SK-N-DZ (cell line): ENCODE results near the gene FCGBP.
"Not testable (repeated sequence)": the region's sequence is repeated elsewhere in the genome, so short reads cannot be mapped to it uniquely, and the experiment has no call there.

Experiments
- DNase-seq: peaks from one replicate; pipeline ENCODE4 v3.0.0-alpha.2; 2015; ENCODE audit warnings: low spot score

Gene FCGBP

GRCh38 chr19:39917561-39918182 lies 16.8 kb downstream of the FCGBP start:
- DNase-seq: no peak

GRCh38 chr19:39916851-39917396 lies 17.5 kb downstream of the FCGBP start:
- no peak for DNase-seq

- no peak for DNase-seq
These were observed 18.2 kb downstream of the FCGBP start for GRCh38 chr19:39916236-39916635.

- no peak for DNase-seq
These were observed 18.6 kb downstream of the FCGBP start for GRCh38 chr19:39915848-39916215.

GRCh38 chr19:39915101-39915847 lies 19.2 kb downstream of the FCGBP start:
- no peak for DNase-seq

- DNase-seq: no peak
These were observed 20.6 kb downstream of the FCGBP start for GRCh38 chr19:39913682-39914333.

GRCh38 chr19:39908803-39909202 lies 25.6 kb downstream of the FCGBP start:
- no peak for DNase-seq

GRCh38 chr19:39906820-39907611 lies 27.4 kb downstream of the FCGBP start:
- DNase-seq: no peak

- DNase-seq: no peak
These were observed 28.2 kb downstream of the FCGBP start for GRCh38 chr19:39906283-39906682.

- DNase-seq: not testable (repeated sequence)
These were observed 30.8 kb downstream of the FCGBP start for GRCh38 chr19:39903486-39904091.

- DNase-seq: not testable (repeated sequence)
These were observed 32.1 kb downstream of the FCGBP start for GRCh38 chr19:39902326-39902725.

- not testable (repeated sequence) for DNase-seq
These were observed 32.8 kb downstream of the FCGBP start for GRCh38 chr19:39901681-39902080.

GRCh38 chr19:39898858-39899257 lies 35.6 kb downstream of the FCGBP start:
- DNase-seq: not testable (repeated sequence)

- peak; percentile 69 for DNase-seq
These were observed 36.8 kb downstream of the FCGBP start for GRCh38 chr19:39897511-39898245.

- not testable (repeated sequence) for DNase-seq
These were observed 39.3 kb downstream of the FCGBP start for GRCh38 chr19:39895096-39895495.

GRCh38 chr19:39894236-39894606 lies 40.2 kb downstream of the FCGBP start:
- DNase-seq: not testable (repeated sequence)

- DNase-seq: not testable (repeated sequence)
These were observed 40.8 kb downstream of the FCGBP start for GRCh38 chr19:39893366-39894235.

GRCh38 chr19:39892506-39892902 lies 41.9 kb downstream of the FCGBP start:
- DNase-seq: not testable (repeated sequence)
